ENCODE results near the gene NPPA. TPM values are rescaled to one million over a fixed set of nuclear protein-coding genes. Genes with fewer than 3 reads are reported as not detected.
A peak's percentile ranks its signal among the peaks of the same experiment; 100 is the strongest.

The NPPA gene
- total and polyA plus RNA-seq, 9 of the 15 experiments (the other 6 are each of a cell fraction or from before 2014, with no cell fraction given) = not detected

DNA sequence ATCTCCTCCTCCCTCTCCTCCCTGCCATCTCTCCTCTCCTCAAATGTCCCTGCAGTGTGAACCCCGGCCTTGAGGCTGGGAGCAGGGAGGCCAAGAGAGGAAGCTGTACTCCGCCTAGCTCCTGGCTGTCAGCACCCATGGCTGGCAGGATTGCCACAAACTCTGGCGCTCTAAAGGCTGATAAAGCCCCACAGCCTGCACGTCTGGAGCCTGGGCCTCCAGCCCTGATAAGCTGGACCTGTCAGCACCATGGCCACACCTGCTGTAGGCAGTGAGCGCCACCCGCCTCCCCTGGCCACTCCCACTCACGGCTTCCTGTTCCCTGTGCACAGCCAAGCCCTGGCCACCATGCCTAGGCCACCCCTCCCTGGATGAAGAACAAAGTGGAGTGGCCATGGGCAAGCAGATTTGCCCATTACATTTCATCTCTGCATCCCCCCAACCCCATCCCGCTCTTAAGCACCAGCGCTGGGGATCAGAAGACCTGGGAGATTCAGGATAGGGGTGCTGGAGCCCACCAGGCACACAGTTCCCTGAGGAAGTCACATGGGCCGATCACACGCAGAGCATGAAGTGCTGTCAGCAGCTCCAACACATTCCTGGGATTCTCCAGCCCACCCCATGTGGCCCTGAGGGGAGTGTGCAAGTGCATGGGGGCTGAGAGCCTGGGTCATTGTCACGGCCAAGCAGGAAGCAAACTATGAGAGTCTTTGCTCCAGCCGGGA lies 35.4 kb upstream of the NPPA start (continued):
- TF ChIP-seq, protein P1, sequence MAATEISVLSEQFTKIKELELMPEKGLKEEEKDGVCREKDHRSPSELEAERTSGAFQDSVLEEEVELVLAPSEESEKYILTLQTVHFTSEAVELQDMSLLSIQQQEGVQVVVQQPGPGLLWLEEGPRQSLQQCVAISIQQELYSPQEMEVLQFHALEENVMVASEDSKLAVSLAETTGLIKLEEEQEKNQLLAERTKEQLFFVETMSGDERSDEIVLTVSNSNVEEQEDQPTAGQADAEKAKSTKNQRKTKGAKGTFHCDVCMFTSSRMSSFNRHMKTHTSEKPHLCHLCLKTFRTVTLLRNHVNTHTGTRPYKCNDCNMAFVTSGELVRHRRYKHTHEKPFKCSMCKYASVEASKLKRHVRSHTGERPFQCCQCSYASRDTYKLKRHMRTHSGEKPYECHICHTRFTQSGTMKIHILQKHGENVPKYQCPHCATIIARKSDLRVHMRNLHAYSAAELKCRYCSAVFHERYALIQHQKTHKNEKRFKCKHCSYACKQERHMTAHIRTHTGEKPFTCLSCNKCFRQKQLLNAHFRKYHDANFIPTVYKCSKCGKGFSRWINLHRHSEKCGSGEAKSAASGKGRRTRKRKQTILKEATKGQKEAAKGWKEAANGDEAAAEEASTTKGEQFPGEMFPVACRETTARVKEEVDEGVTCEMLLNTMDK (IDR thresholded peaks at IDR 0.05; ENCODE audit: borderline replicate concordance, insufficient read depth, low read depth, low read length, poor library complexity, severe bottlenecking) = no peak
- TF ChIP-seq PATZ1 (CRISPR knock-in tag; IDR thresholded peaks at IDR 0.05; ENCODE audit: borderline replicate concordance) (no peak), HMBOX1 (IDR thresholded peaks at IDR 0.05) (no peak; the same call in 1 of the 2 replicates), NCOA4 (IDR thresholded peaks at IDR 0.05; ENCODE audit: partially characterized antibody) (no peak), NCOR1 (IDR thresholded peaks at IDR 0.05) (peak; percentile 97), SMARCA5 (IDR thresholded peaks at IDR 0.05) (no peak), ZBTB5 (IDR thresholded peaks at IDR 0.05) (no peak), KDM4B (IDR thresholded peaks at IDR 0.05; ENCODE audit: borderline replicate concordance in 2 of 2, low read depth in 1 of 2) (peak in 1 of 2 experiments; percentile 70; a peak in 1 of 4 replicates), MEIS2 (IDR thresholded peaks at IDR 0.05; ENCODE audit: partially characterized antibody) (peak; percentile 100), NRF1 (conservative IDR thresholded peaks at IDR 0.05 in 1 of 2, IDR thresholded peaks at IDR 0.05 in 1 of 2) (peak; percentile 59 to 73), STAT5B (CRISPR knock-in tag; IDR thresholded peaks at IDR 0.05) (no peak), RBM17 (IDR thresholded peaks at IDR 0.05; ENCODE audit: borderline replicate concordance, low read depth, low read length) (no peak), ILK (tag; IDR thresholded peaks at IDR 0.05; ENCODE audit: borderline replicate concordance, low read depth) (no peak), ZNF133 (CRISPR knock-in tag; IDR thresholded peaks at IDR 0.05) (no peak), ZKSCAN8 (CRISPR knock-in tag; IDR thresholded peaks at IDR 0.05) (no peak; the same call in 1 of the 2 replicates), JUN (IDR thresholded peaks at IDR 0.05; ENCODE audit: borderline replicate concordance, low read depth, low read length) (peak; percentile 43; the same call in 1 of the 2 replicates), JUN (CRISPR knock-in tag; IDR thresholded peaks at IDR 0.05; ENCODE audit: borderline replicate concordance) (no peak)
- TF ChIP-seq, protein P2, sequence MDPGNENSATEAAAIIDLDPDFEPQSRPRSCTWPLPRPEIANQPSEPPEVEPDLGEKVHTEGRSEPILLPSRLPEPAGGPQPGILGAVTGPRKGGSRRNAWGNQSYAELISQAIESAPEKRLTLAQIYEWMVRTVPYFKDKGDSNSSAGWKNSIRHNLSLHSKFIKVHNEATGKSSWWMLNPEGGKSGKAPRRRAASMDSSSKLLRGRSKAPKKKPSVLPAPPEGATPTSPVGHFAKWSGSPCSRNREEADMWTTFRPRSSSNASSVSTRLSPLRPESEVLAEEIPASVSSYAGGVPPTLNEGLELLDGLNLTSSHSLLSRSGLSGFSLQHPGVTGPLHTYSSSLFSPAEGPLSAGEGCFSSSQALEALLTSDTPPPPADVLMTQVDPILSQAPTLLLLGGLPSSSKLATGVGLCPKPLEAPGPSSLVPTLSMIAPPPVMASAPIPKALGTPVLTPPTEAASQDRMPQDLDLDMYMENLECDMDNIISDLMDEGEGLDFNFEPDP (CRISPR knock-in tag; IDR thresholded peaks at IDR 0.05) = no peak; the same call in 1 of the 2 replicates

All from K562 (cell line).